ENCODE measurements around the gene TENM3. TPM values are rescaled to one million over a fixed set of nuclear protein-coding genes. Genes with fewer than 3 reads are reported as not detected.
A peak's percentile ranks its signal among the peaks of the same experiment; 100 is the strongest.

The TENM3 gene
- total RNA-seq, 1 experiment from 2014 or later = 34.1 TPM

DNA sequence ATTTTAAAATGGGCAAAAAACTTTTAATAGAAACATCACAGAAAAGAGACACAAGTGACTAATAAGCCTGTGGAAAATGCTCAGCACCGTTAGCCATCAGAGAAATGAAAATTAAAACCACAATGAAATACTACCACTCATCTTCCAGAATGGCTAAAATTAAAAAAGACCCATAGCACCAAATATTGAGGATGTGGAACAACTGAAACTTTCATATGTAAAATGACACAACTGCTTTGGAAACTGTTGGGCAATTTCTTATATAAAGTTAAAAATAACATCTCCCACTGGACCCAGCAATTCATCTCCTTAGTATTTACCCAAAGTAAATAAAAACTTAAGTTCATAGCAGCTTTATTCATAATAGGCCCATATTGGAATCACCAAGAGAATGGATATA is 94.2 kb downstream of the TENM3 start:
- Mint-ChIP-seq H3K27ac (ENCODE audit: low read depth, unreplicated experiment) (no peak overlapping the region), H3K27me3 (ENCODE audit: insufficient read depth, unreplicated experiment) (no peaks in the 10 kb centered on the region), H3K4me1 (ENCODE audit: insufficient read depth, unreplicated experiment) (no peaks in the 10 kb centered on the region), H3K4me3 (ENCODE audit: unreplicated experiment) (no peak overlapping the region), H3K9me3 (ENCODE audit: unreplicated experiment) (no peaks in the 10 kb centered on the region), H3K36me3 (ENCODE audit: insufficient read depth, unreplicated experiment) (no peaks in the 10 kb centered on the region)
- POLR2A ChIA-PET = no interaction called here
- intact Hi-C loops (cut with micrococcal nuclease) = no loop called here
- CTCF ChIA-PET = no interaction called here
- TF ChIP-seq, protein P1, sequence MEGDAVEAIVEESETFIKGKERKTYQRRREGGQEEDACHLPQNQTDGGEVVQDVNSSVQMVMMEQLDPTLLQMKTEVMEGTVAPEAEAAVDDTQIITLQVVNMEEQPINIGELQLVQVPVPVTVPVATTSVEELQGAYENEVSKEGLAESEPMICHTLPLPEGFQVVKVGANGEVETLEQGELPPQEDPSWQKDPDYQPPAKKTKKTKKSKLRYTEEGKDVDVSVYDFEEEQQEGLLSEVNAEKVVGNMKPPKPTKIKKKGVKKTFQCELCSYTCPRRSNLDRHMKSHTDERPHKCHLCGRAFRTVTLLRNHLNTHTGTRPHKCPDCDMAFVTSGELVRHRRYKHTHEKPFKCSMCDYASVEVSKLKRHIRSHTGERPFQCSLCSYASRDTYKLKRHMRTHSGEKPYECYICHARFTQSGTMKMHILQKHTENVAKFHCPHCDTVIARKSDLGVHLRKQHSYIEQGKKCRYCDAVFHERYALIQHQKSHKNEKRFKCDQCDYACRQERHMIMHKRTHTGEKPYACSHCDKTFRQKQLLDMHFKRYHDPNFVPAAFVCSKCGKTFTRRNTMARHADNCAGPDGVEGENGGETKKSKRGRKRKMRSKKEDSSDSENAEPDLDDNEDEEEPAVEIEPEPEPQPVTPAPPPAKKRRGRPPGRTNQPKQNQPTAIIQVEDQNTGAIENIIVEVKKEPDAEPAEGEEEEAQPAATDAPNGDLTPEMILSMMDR (IDR thresholded peaks at IDR 0.05; ENCODE audit: unreplicated experiment) = no peak
- no TSS peak for BruUV-seq (replicated peaks)
- no peak for DNase-seq (ENCODE audit: unreplicated experiment)

DNA sequence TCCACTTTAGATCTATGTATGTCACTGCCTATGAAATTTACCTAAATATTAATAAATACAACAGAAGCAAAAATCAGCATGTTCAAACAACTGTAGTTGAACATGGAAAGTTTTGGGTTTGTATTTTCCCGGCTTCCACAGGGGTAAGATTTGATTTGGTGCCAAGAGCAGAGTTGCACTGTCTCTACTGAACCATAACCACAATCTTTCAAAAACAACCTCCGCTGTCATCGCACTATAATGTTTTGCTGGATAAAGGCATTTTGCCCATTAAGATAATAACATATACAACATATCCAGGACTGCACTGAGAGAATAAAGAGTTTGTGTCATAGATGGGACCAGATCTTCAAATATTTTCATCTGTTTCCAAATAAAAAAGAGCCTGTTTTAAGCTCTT is 94.9 kb downstream of the TENM3 start:
- Mint-ChIP-seq H3K27me3 (ENCODE audit: insufficient read depth, unreplicated experiment) (no peaks in the 10 kb centered on the region), H3K9me3 (ENCODE audit: unreplicated experiment) (no peaks in the 10 kb centered on the region), H3K27ac (ENCODE audit: low read depth, unreplicated experiment) (no peak overlapping the region), H3K4me1 (ENCODE audit: insufficient read depth, unreplicated experiment) (no peaks in the 10 kb centered on the region), H3K4me3 (ENCODE audit: unreplicated experiment) (no peak overlapping the region), H3K36me3 (ENCODE audit: insufficient read depth, unreplicated experiment) (no peaks in the 10 kb centered on the region)
- POLR2A ChIA-PET = no interaction called here
- no TSS peak for BruUV-seq (replicated peaks)
- TF ChIP-seq, protein P1 (IDR thresholded peaks at IDR 0.05; ENCODE audit: unreplicated experiment) = no peak
- intact Hi-C loops (cut with micrococcal nuclease) = no loop called here
- CTCF ChIA-PET = interaction anchor here (0.6 kb wide), 1 partner anchor 1507 kb away, joined by 3 read pairs; no protein-coding TSS in a partner anchor
- DNase-seq (ENCODE audit: unreplicated experiment) = peak; percentile 6

DNA sequence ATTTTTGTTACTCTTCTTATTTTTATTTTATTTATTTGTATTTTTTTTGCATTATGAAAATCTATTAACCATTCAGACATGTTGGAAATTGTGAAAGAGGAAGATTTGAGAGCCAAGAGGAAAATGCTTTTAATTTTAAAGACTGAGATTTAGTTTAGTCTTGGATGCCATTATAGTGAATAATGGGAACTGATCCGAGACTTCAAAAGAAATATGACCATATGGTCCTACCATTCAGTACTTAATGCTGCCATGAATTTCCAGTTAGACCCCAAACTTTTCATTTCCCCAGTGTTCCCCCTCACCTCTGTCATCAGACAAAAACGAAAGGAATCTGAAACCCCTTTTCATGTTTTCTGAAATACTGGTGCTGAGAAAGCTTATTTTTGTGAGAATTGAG is 95.5 kb downstream of the TENM3 start:
- DNase-seq (ENCODE audit: unreplicated experiment) = no peak
- H3K27ac Mint-ChIP-seq (ENCODE audit: low read depth, unreplicated experiment) = no peak overlapping the region
- ChIA-PET CTCF (interaction anchor here (0.6 kb wide), 2 partner anchors 768 to 1508 kb away, joined by 3 read pairs; no protein-coding TSS in a partner anchor), POLR2A (no interaction called here)
- no TSS peak for BruUV-seq (replicated peaks)
- H3K27me3 Mint-ChIP-seq (ENCODE audit: insufficient read depth, unreplicated experiment) = no peaks in the 10 kb centered on the region
- intact Hi-C loops (cut with micrococcal nuclease) = no loop called here
- TF ChIP-seq, protein P1 (IDR thresholded peaks at IDR 0.05; ENCODE audit: unreplicated experiment) = no peak
- H3K36me3 Mint-ChIP-seq (ENCODE audit: insufficient read depth, unreplicated experiment) = no peaks in the 10 kb centered on the region
- no peak overlapping the region for H3K4me3 Mint-ChIP-seq (ENCODE audit: unreplicated experiment)
- H3K4me1 Mint-ChIP-seq (ENCODE audit: insufficient read depth, unreplicated experiment) = no peaks in the 10 kb centered on the region
- no peaks in the 10 kb centered on the region for H3K9me3 Mint-ChIP-seq (ENCODE audit: unreplicated experiment)

DNA sequence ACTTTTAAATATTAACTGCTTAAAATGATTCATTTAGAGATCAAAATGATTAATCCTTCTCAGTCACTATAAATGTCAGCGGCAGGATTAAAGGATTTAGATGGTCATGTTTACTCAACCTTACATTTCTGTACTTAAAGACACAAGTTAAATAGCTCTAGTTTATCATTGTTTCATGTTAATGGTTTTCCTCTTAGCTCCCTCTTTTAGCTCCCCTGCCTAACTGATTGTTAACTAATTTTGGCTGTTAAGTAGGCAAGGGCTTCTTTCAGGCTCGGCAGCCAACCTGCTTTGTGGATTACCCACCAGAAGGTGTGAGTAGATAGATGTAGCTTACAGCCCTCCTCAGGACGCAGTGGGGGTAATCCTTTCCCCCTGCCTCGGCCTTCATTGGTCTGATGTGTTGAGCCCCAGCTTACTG is 96.0 kb downstream of the TENM3 start:
- H3K36me3 Mint-ChIP-seq (ENCODE audit: insufficient read depth, unreplicated experiment) = no peaks in the 10 kb centered on the region
- no peak overlapping the region for H3K4me3 Mint-ChIP-seq (ENCODE audit: unreplicated experiment)
- TF ChIP-seq, protein P1 (IDR thresholded peaks at IDR 0.05; ENCODE audit: unreplicated experiment) = no peak
- DNase-seq (ENCODE audit: unreplicated experiment) = no peak
- ChIA-PET CTCF (interaction anchor here (0.6 to 1.1 kb wide), 3 partner anchors 216 to 1185 kb away, joined by 3 to 4 read pairs (median 3); no protein-coding TSS in a partner anchor), POLR2A (no interaction called here)
- no TSS peak for BruUV-seq (replicated peaks)
- no peaks in the 10 kb centered on the region for H3K27me3 Mint-ChIP-seq (ENCODE audit: insufficient read depth, unreplicated experiment)
- no peaks in the 10 kb centered on the region for H3K9me3 Mint-ChIP-seq (ENCODE audit: unreplicated experiment)
- intact Hi-C loops (cut with micrococcal nuclease) = no loop called here
- no peaks in the 10 kb centered on the region for H3K4me1 Mint-ChIP-seq (ENCODE audit: insufficient read depth, unreplicated experiment)
- no peak overlapping the region for H3K27ac Mint-ChIP-seq (ENCODE audit: low read depth, unreplicated experiment)
